ENCODE data around the gene ZNF253. TPM values are rescaled to one million over a fixed set of nuclear protein-coding genes. Genes with fewer than 3 reads are reported as not detected.
"Not testable (repeated sequence)": the region's sequence is repeated elsewhere in the genome, so short reads cannot be mapped to it uniquely, and the experiment has no call there.

The ZNF253 gene
- total and polyA plus RNA-seq, 10 of the 15 experiments (the other 5 are each of a cell fraction or from before 2014, with no cell fraction given): 2.6 to 8.9 (median 5.2) TPM

- TF ChIP-seq HDGF (IDR thresholded peaks at IDR 0.05) (no peak), E2F8 (IDR thresholded peaks at IDR 0.05; ENCODE audit: low read depth, partially characterized antibody) (no peak), SPI1 (IDR thresholded peaks at IDR 0.05; ENCODE audit: borderline replicate concordance, insufficient read depth, low read depth, low read length) (no peak; the same call in 1 of the 2 replicates), ZNF24 (IDR thresholded peaks at IDR 0.05) (no peak)
Observed at GRCh38 chr19:19866611-19867248, 1.0 kb downstream of the ZNF253 start (continued).

DNA sequence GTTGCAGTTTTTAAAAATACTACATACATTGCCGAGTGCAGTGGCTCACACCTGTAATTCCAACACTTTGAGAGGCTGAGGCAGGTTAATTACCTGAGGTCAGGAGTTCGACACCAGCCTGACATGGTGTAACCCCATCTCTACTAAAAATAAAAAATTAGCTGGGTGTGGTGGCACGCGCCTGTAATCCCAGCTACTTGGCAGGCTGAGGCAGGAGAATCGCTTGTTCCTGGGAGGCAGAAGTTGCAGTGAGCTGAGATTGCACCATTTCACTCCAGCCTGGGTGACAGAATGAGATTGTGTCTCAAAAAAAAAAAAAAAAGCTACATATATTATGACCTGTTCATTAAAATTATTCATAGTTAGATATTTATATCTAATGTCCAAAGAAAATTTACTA, 4.4 kb downstream of the ZNF253 start:
- H3K27ac ChIP-seq (ENCODE audit: control insufficient read depth, insufficient read depth); H2AFZ ChIP-seq (ENCODE audit: control insufficient read depth, low read depth, low read length); in situ Hi-C loops (cut with MboI); BruUV-seq (replicated peaks); FAIRE-seq; H3K4me1 ChIP-seq (ENCODE audit: control insufficient read depth, insufficient read depth, low read length); intact Hi-C loops (cut with micrococcal nuclease; ENCODE audit: unreplicated experiment); H4K20me1 ChIP-seq (ENCODE audit: control insufficient read depth, insufficient read depth); DNase-seq (ENCODE audit: low read depth, low spot score); H3K9ac ChIP-seq (ENCODE audit: control insufficient read depth, insufficient read depth, low read length); H3K4me3 ChIP-seq; RAD21 ChIA-PET (ENCODE audit: unreplicated experiment); H3K4me2 ChIP-seq (ENCODE audit: control insufficient read depth, insufficient read depth); H3K36me3 ChIP-seq (ENCODE audit: control insufficient read depth in 2 of 2, insufficient read depth in 2 of 2, low read length in 1 of 2); H3K27me3 ChIP-seq (replicated peaks in 1 of 2; ENCODE audit: control insufficient read depth in 2 of 2, insufficient read depth in 2 of 2, low read length in 1 of 2); ATAC-seq: not testable (repeated sequence)
- ChIA-PET CTCF (interaction anchor here (0.6 kb wide), 1 partner anchor 206 kb away, joined by 3 read pairs; no protein-coding TSS in a partner anchor), SMC1A (ENCODE audit: uncharacterized antibody, unreplicated experiment) (interaction anchor here (2.8 kb wide), 1 partner anchor 32 kb away, joined by 10 read pairs; the partner anchor contains the start of gene ZNF93), POLR2A (interaction anchor here (1.1 kb wide), 1 partner anchor 31 kb away, joined by 3 read pairs; no protein-coding TSS in a partner anchor)
- 100% methylated on average over 5 of the region's 5 CpGs for WGBS (ENCODE audit: insufficient coverage, insufficient replicate concordance, low lambda C conversion rate, missing lambda C conversion rate)
- peaks cover 16% of the 10 kb centered on the region for H3K79me2 ChIP-seq (ENCODE audit: control insufficient read depth, insufficient read depth, low read length)
- peaks cover 13% of the 10 kb centered on the region; the same call in 2 of the 3 replicates for H3K9me3 ChIP-seq (replicated peaks; ENCODE audit: control insufficient read depth, insufficient read depth, low read length)
